ENCODE results near the gene SIAH1.

- TF ChIP-seq, protein P1, sequence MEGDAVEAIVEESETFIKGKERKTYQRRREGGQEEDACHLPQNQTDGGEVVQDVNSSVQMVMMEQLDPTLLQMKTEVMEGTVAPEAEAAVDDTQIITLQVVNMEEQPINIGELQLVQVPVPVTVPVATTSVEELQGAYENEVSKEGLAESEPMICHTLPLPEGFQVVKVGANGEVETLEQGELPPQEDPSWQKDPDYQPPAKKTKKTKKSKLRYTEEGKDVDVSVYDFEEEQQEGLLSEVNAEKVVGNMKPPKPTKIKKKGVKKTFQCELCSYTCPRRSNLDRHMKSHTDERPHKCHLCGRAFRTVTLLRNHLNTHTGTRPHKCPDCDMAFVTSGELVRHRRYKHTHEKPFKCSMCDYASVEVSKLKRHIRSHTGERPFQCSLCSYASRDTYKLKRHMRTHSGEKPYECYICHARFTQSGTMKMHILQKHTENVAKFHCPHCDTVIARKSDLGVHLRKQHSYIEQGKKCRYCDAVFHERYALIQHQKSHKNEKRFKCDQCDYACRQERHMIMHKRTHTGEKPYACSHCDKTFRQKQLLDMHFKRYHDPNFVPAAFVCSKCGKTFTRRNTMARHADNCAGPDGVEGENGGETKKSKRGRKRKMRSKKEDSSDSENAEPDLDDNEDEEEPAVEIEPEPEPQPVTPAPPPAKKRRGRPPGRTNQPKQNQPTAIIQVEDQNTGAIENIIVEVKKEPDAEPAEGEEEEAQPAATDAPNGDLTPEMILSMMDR (IDR thresholded peaks at IDR 0.05), result no peak
- no peak for TF ChIP-seq POLR2A (IDR thresholded peaks at IDR 0.05)
Observed at GRCh38 chr16:48330841-48331192, 54.4 kb downstream of the SIAH1 start.

Measured in lower leg skin (tissue), 3 donors.